DMS114 treated with DMSO at 0.1 percent for 48 hours (cell line): Measurements from ENCODE around the gene F7.
"Not testable (repeated sequence)": the region's sequence is repeated elsewhere in the genome, so short reads cannot be mapped to it uniquely, and the experiment has no call there.

Experiments
- DNase-seq: peaks from one replicate; lab custom pipeline; 2025; ENCODE audit not compliant: unreplicated experiment; lab: John Stamatoyannopoulos, UW

F7 gene

GRCh38 chr13:113105032-113105920 lies at the start of gene F7:
F7 (plus strand) TSS chr13:113105791; CDS start chr13:113105842, 51 bp downstream.
- DNase-seq = no peak

GRCh38 chr13:113057084-113057483 lies 48.5 kb upstream of the F7 start:
- no peak for DNase-seq

GRCh38 chr13:113057559-113057958 lies 48.0 kb upstream of the F7 start:
- DNase-seq = not testable (repeated sequence)

GRCh38 chr13:113058129-113058987 lies 47.2 kb upstream of the F7 start:
- DNase-seq = no peak

DNA sequence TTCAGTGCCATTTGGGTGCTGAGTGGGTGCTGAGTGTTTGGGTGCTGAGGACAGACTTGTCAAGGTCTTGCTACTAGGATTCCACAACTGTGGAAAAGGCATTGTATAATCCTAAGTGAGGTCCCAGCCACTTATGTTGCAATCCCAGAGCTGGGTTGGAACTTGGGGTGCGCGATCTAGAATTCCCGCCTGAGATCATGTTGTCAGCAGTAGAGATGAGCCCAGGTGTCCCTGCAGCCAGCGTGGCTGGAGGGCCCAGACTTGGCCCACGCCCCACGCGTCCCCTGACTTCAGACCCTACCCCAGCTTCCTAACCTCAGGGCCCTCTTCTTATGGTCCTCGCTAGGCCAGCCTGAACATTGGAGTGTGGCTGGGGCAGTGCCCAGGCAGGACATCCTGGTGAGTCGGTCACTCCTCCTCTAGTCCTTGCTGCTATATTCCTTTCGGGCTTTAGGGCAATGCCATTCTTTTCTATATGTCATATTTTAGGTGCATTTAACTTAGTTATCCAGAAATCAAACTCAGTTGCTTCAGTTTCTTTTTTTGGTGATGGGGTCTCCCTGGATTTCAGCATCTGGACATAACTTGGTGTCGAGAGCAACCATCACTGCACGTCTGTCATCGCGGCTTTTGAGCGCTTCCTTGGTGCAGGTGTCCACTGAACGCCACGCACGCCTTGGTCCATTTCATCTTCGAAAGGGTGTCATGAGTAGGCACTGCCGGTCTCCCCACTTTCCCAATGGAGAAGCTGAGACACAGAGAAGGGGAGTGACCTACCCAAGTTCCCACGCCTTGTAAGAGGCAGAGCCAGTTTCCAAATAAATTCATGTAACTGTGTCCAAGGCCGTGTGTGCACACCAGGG lies 46.4 kb upstream of the F7 start:
- DNase-seq = no peak

GRCh38 chr13:113059891-113060290 lies 45.7 kb upstream of the F7 start:
- no peak for DNase-seq

- DNase-seq = no peak
Measured at GRCh38 chr13:113060557-113061270, 44.9 kb upstream of the F7 start.

DNA sequence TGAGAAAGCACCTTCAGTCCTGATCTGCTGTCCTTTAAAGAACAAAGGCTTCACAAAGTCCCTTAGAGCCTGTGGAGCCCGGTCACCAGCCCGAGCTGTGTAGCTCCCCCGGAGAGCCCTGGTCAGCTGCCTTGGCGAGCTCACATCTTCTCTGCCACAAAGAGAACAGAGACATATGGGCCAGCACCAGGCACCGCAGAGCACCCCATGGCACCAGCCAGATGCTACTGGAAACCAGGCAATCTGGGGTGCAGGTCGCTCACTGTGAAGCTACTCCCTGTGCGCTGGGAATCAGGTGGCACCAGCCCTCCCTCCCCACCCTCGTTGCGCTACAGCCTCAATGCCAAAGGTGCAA lies 44.3 kb upstream of the F7 start:
- no peak for DNase-seq

DNA sequence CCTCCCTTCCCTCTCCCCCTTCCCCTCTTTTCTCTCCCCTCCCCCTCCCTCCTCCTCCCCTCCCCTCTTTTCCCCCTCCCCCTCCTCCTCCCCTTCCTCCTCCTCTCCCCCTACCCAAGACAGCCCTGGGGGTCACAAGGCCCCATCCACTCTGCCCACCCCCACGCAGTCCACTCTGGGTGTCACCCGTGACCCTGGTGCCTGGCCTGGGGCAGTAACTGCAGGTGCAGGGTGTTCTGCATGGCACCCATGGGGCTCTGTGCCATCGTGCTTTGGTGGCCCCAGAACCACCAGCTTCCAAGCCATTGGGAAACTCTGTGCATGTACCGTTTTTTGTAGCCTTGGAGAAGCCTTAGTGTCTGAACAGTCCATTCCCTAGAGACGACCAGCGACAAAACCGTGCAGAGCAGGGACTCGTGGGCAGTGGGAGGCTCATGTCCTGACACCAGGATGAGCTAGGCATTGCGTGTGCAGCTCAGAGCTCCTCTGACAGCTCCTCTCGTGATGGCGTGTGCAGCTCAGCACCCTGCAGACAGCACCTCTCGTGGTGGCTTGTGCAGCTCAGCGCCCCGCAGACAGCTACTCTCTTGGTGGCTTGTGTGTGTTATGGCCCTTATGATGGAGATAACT lies 43.7 kb upstream of the F7 start:
- no peak for DNase-seq

- DNase-seq = no peak
Measured at GRCh38 chr13:113062691-113063090, 42.9 kb upstream of the F7 start.

DNA sequence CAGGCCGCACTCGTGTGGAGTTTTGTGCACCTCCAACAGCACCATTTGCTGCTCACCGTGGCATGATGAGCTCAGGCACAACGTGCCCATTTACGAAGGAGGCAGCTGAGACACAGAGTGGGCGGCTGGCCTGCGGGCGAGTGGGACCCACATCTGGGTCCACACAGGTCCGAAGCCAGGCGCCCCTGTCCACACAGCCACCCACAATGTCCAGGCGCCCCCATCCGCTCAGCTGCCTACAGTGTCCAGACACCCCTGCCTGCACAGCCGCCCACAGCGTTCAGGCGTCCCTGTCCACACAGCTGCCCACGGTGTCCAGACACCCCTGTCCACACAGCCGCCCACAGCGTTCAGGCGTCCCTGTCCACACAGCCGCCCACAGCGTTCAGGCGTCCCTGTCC lies 42.5 kb upstream of the F7 start:
- DNase-seq = no peak

DNA sequence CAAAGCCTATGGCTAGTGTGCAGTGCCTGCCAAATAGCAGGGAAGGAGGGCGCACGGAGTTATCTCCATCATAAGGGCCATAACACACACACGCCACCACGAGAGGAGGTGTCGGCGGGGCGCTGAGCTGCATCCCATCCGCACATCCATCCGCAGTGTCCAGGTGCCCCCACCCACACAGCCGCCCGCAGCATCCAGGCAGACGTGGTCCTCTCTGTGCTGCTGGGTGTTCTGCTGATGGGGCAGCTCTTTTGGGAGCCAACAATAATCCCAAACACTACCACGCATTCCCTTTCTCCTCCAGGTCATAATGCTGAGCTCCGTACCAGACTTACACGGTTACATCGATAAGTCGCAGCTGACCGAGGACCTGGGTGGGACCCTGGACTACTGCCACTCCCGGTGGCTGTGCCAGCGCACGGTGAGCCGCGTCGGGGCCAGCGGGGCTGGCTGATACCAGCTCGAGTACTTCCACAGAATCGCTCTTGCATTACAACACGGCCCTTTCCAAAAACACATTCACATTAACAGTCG lies 41.5 kb upstream of the F7 start:
- DNase-seq = no peak

- no peak for DNase-seq
Measured at GRCh38 chr13:113064534-113065405, 40.8 kb upstream of the F7 start.

- no peak for DNase-seq
Measured at GRCh38 chr13:113065406-113066141, 40.0 kb upstream of the F7 start.

DNA sequence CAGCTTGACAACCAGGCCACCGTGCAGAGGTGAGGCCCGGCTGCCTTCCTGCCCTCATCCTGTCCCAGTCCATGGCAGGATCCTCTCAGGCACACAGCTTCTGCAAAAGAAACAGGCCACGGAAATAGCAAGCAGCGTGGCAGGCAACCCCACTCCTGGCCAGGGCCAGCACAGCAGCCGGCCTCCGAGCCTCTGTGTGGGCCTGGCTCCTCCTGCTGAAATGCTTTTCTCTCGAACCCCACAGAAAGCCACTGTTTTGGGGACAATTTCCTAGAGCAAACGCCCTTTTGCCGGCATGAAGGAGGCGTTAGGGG lies 39.5 kb upstream of the F7 start:
- no peak for DNase-seq

GRCh38 chr13:113066746-113067145 lies 38.8 kb upstream of the F7 start:
- DNase-seq = no peak

DNA sequence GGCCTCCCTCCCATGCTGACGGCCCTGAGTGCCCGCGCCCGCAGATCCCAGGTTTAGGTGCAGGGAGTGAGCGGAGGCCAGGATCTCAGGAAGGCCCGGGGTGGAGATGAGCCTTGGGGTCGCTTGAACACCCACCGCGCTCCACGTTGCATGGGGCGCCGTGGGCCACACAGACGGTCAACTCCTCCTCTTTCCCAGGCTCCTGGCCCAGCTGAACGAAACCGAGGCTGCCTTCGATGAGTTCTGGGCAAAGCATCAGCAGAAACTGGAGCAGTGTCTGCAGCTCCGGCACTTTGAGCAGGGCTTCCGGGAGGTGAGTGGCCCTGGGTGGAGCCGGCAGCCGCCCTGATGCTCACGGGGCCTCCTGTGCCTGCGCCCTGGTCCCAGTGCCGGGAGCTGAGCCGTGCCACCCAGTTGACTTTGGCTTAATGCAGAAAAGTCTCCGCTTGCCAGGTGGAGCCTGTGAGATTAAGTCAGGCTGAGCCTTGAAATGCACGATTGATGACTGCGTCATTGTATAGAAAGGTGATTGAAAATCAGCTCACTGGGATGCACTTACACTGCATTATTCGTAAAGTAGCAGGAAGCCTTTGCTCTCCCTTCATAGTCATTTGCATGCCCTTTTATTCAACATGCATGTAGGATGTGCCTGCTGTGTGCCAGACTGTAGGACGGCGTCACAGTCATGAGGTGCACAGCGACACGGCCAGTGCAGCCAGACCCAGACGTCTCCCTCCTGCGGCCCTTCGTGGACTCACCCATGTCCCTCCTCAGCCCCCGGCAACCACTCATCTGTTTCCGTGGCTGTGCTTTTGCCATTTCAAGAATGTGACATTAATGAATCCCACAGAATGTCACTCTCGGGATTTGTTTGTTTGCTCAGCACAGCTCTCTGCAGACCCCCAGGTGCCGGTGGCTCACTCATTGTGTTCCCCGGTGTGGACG lies 35.5 kb upstream of the F7 start:
- DNase-seq = no peak
